Stimulated activated CD8-positive, alpha-beta memory T cell treated with anti-CD3 and anti-CD28 coated beads, Interleukin-4, amount 100 ng/mL, for 1 hour (primary cell): ENCODE results near the gene FAM98C.
"Not testable (repeated sequence)": the region's sequence is repeated elsewhere in the genome, so short reads cannot be mapped to it uniquely, and the experiment has no call there.

ENCODE experiments used
- DNase-seq, 2 donors: peaks; one replicate each; pipeline ENCODE4 v3.0.0-alpha.2; 2020; ENCODE audit warnings: low read depth in 2 of 2, low spot score in 1 of 2

Gene FAM98C

DNA sequence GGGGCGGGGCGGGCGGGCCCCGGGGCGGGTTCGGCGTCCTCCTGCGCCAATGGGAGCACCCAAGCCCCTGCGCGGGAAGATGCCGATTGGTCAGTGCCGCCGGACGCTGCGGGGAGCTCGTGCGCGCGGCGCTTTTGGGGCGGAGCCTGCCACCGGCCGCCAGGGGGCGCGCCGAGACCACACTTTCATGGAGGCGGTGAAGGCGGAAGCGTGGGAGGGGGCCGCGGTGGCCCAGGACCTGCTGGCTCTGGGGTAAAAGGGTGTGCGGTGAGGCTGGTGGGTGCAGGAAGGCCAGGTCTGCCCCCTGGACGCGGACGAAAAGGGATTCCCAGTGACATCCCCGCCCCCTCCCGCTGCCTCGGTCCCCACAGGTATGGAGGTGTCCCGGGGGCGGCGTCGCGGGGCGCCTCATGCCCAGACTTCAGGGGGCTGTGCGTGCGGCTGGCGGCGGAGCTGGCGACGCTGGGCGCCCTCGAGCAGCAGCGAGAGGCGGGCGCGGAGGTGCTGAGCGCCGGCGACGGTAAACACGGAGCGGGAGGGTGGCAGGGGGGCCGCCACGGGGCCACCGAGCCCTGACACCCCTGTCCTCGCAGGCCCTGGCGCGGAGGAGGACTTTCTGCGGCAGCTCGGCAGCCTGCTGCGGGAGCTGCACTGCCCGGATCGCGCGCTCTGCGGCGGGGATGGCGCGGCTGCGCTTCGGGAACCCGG is at the start of gene FAM98C:
TSS of gene FAM98C (plus strand) at position 127 of the 708 bp plus-strand sequence. CDS start at position 188, 61 bp downstream.
- DNase-seq, result peak; percentile 93 to 94

DNA sequence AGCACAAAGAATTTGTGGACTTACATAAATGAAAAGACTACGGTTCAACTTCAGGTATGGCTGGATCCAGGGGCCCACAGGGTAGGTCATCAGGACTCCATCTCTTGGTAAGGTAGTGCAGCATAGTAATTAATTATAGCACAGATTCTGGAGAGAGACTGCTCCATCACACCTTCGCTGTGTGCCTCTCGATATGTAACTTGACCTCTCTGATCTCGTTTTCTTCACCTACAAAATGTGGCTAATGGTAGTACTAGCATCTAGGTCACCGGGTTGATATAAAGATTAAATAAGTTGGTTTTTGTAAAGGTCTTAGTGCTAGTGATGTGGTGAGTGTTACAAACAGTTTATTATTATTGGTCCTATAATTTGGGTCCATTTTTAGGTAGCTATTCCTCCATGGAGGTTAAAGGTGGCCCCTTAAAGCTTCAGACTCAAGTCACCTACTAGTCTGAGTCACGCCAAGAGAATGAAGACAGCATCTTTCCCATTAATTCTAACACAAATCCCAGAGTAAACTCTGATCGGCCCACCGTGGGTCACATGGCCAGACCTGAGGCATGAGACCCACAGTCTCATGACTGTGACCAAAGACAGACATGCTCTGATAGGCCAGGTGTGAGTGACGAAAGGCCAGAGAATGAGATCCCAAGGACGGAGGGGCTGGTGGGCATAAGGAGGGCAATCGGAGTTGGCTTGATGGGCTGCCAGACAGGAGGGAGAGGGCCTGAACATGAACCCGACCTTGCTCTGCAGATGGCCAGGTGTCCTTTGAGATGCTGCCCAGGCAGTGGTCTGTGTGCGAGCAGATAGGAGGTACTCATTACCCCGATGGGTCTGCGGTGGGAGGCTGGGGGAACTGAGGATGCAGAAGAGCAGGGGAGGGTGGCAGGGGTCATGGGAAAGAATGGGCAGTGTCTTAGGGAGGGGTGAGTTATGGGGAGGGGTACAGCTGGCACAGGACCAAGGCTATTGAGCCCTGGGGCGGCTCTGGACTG is 46.9 kb upstream of the FAM98C start:
- no peak for DNase-seq

DNA sequence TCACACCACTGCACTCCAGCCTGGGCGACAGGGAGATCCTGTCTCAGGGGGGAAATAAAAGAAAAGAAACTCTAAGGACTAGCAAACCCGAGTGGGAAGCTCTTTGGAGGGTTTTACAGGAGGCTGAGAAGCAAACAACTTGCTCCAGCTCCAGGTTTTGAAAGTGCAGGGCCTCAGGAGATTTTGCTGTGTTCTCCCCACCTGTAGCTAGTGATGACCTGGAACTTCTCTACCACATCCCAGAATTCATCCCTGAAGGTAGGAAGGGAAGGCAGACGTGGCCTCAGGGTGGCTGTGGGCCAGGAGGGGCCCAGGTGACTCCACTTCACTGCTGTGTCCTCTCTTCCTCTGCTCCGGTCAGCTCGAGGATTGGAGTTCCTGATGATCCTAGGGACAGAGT is 44.8 kb upstream of the FAM98C start:
- DNase-seq, result no peak

DNA sequence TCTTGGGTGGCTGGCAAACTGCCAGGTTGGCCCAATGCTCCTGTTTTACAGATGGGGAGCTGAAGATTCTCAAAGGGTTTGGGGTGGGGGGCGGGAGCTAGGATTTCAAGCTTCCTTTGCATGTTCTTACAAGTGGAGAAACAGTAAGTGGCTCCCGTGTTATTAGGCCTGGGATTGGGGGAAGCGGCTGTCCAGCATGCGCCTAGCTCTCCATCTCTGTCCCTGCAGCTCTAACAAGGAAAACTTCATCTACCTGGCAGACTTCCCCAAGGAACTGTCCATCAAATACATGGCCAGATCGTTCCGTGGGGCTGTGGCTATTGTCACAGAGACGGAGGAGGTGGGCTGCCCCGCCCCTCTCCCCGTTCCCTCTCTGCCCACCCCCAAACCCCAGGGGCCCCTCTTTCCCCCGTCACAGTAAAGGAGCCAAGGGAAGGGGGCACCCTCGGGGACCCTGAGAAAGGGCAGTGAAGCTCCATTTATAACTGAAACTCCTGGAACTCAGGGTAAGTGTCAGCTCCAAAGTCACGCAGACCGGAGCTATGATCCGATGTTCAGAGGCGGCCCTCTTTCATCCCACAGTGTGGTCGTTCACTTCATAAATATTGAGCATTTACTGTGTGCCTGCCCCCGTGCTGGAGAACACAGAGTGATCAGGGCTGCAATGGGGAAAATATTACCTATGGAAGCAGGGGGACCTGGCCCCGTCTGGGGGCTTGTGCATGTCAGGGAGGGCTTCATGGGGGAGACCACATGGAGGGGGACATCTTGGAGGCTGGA is 43.5 kb upstream of the FAM98C start:
- DNase-seq, result no peak

- no peak for DNase-seq
Observed at GRCh38 chr19:38360351-38360750, 42.5 kb upstream of the FAM98C start.

DNA sequence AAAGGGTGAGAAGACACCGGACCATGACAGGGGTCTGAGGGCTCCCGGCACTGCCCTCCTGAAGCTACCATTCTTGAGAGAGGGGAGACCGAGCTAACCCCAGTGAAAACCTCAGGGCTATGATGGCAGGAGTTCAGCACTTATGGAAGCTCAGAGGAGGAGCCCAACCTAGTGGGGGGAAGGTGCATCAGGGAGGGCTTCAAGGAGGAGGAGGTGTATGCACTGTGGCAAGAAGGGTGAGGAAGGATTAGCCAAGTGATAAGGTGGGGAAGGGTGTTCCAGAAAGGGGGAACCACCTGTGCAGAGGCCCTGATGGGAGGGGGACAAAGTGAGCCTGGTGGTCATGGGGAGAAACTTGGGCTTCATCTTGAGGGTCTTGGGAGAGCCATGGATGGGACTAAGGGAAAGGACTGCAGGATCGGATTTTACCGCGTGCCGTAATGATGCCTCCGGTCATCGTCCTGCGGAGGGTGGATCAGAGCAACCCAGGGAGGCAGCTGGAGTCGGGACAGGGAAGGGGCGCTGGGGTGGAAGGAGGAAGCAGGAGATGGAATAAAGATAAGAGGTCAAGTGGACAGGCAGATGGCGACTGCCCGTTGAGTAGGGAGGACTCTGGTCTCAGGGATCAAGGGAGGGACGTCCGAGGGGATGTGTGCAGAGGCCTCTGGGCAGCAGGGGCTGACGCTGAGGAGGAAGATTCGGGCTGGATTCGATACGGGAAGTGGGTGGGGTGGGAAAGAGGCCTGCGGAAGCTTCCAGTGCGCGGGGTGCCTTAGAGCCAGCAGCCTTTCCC is 41.9 kb upstream of the FAM98C start:
- no peak for DNase-seq

DNA sequence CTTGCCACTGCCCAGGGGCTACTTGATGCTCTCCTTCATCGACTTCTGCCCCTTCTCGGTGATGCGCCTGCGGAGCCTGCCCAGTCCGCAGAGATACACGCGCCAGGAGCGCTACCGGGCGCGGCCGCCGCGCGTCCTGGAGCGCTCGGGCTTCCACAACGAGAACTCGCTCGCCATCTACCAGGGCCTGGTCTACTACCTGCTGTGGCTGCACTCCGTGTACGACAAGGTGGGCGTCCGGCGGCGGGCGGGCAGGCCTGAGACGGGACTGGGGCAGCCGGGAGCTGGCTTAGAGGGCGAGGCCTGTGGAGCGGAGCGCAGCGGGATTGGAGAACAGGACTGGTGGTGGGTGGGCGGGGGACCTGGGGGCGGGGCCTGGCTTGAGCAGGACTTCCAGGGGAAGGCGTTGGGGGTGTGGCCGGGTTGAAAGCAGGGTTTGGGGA is 41.2 kb upstream of the FAM98C start:
- peak in 1 of 2 donors; percentile 17 for DNase-seq

DNA sequence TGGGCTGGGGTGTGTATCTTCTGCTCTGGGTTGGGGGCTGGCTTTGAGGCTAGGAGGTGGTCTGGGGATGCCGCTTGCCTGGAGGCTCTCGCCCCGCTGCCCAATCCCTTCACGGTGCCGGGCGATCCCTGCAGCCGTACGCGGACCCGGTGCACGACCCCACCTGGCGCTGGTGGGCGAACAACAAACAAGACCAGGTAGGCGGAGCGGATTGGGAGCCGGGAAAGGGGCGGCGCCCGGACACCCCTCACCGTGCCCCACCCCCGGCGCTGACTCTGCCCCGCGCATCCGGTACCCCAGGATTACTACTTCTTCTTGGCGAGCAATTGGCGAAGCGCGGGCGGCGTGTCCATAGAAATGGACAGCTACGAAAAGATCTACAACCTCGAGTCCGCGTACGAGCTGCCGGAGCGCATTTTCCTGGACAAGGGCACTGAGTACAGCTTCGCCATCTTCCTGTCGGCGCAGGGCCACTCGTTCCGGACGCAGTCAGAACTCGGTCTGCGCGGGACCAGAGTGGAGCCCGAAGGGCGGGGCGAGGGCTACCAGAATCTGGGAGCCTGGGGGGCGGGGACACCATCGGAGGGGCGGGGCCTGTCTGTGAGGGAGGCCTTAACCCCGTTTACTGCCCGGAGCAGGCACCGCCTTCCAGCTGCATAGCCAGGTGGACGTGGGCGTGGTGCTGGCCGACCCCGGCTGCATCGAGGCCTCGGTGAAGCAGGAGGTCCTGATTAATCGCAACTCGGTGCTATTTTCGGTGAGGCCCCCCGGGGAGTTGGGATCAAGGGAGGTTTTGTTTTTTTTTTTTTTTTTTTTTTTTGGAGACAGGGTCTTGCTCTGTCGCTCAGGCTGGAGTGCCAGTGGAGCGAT is 40.6 kb upstream of the FAM98C start:
- DNase-seq, result peak; percentile 22 to 51

DNA sequence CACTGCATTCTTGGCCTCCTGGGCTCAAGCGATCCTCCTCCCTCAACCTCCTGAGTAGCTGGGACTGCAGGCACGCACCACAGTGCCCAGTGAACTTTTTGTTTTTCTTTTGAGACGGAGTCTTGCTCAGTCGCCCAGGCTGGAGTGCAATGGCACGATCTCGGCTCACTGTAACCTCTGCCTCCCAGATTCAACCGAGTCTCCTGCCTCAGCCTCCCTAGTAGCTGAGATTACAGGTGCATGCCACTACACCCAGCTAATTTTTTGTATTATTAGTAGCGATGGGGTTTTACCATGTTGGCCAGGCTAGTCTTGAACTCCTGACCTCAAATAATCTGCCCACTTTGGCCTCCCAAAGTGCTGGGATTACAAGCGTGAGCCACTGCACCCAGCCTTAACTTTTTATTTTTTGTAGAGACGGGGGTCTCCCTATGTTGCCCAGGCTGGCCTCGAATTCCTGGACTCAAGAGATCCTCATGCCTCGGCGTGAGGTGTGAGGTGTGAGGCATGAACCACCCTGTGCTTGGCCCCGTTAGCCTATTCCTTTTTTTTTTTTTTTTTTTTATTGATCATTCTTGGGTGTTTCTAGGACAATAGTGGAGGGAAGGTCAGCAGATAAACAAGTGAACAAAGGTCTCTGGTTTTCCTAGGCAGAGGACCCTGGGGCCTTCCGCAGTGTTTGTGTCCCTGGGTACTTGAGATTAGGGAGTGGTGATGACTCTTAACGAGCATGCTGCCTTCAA is 39.8 kb upstream of the FAM98C start:
- DNase-seq, result not testable (repeated sequence)

GRCh38 chr19:38367041-38367440 is 35.9 kb upstream of the FAM98C start:
- DNase-seq, result no peak

GRCh38 chr19:38369584-38369983 is 33.3 kb upstream of the FAM98C start:
- no peak for DNase-seq

DNA sequence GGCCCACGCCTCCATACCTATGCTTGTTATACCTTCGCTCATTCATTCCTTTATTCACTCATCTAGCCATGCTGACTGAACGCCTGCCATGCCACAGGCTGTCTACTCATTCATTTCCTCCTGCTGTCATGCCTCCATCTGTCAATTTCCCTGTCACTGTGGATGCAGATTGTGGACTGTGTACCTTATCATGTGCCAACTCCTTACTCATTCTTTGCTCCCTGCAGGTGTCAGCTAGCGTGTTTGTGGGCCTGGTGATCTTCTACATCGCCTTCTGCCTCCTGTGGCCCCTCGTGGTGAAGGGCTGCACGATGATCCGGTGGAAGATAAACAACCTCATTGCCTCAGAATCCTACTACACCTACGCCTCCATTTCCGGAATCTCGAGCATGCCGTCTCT is 32.6 kb upstream of the FAM98C start:
- no peak for DNase-seq

- no peak for DNase-seq
Observed at GRCh38 chr19:38371081-38371480, 31.8 kb upstream of the FAM98C start.

- no peak for DNase-seq
Observed at GRCh38 chr19:38373907-38374331, 29.0 kb upstream of the FAM98C start.

DNA sequence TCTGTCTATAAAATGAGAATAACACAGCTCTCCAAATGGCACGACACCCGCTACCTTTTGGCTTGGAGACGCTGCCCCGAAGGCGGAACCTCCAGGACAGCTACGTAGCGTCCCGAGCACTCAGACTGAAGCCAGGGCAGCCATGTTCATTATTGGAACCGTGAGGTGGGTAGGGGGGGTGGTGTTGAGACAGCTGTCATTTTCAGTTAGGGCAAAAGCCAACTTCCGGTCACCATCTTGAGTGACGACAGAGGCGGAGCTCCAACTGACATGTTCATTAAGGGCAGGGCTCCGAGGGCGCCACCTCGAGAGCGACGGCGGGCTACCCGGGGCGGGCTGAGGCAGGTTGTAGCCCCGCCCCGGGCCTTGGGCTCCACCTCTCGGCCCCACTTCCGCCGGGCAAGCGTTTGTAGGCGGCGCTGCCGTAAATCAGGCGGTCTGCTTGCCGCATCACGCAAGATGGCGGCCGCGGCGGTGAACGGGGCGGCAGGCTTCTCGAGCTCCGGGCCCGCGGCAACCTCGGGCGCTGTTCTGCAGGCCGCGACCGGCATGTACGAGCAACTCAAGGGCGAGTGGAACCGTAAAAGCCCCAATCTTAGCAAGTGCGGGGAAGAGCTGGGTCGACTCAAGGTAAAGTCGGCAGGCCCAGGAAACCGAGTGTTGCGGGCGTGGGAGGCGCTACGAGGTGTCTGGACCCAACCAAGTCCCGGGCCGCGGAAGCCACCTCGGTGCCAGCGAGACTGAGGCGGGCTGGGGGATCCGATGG is 28.4 kb upstream of the FAM98C start, which contains the start of gene PSMD8:
TSS of gene PSMD8 (plus strand) at position 240 of the 766 bp plus-strand sequence. CDS start at position 271, 31 bp downstream.
- DNase-seq, result peak; percentile 89 to 97

- no peak for DNase-seq
Observed at GRCh38 chr19:38375098-38375493, 27.8 kb upstream of the FAM98C start.

- DNase-seq, result no peak
Observed at GRCh38 chr19:38375748-38376147, 27.1 kb upstream of the FAM98C start.

DNA sequence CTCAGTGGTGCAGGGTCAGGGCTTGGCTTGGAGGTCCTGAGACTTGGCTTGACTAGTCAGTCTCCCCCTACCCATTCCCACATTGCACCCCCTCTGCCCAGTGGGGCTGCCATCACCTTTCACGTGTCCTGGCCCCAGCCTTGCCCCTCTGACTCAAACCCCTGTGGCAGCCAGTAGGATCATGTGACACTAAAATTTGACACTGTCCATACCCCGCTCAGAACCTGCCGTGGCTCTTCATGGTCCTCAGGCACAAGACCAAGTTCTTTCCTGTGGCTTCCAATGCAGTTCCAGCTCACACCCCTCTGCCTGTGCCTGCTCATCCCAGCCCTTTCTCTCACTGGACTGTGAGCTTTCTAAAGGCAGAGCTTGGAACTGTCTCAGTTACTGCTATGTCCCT is 26.3 kb upstream of the FAM98C start:
- no peak for DNase-seq
